WI38 (cell line): ENCODE results near the gene PRRX2.

Experiments
- H3K4me3 ChIP-seq: 2 replicates; pipeline ENCODE4 v1.5.1; 2011; ENCODE audit warnings: low read depth, mild to moderate bottlenecking, control low read depth, low read length
- TF ChIP-seq, protein P1 (sequence below): IDR thresholded peaks from 2 replicates; pipeline ENCODE4 v1.5.1; 2012; ENCODE audit warnings: low read depth, mild to moderate bottlenecking, control low read depth, low read length

Gene PRRX2

DNA sequence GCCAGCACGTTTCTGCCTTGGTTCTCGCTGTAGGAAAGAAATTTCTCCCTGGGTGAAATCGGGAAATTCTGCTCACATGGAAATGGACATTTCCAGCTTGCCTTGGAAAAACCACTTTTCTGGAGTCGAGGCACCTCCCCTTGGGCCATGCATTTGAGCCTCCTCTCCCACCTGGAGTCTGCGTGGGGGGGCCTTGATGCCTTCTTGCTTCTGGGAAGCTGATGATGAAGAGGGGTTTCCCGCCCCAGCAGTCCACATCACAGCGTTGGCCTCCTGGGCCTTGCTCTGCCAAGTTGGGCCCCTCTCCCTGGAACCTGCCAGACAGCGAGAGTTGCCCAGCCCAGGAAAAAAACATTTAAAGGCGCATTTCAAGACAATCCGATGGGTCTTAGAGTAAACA, 21.7 kb upstream of the PRRX2 start:
- no peak overlapping the region for H3K4me3 ChIP-seq
- TF ChIP-seq, protein P1, sequence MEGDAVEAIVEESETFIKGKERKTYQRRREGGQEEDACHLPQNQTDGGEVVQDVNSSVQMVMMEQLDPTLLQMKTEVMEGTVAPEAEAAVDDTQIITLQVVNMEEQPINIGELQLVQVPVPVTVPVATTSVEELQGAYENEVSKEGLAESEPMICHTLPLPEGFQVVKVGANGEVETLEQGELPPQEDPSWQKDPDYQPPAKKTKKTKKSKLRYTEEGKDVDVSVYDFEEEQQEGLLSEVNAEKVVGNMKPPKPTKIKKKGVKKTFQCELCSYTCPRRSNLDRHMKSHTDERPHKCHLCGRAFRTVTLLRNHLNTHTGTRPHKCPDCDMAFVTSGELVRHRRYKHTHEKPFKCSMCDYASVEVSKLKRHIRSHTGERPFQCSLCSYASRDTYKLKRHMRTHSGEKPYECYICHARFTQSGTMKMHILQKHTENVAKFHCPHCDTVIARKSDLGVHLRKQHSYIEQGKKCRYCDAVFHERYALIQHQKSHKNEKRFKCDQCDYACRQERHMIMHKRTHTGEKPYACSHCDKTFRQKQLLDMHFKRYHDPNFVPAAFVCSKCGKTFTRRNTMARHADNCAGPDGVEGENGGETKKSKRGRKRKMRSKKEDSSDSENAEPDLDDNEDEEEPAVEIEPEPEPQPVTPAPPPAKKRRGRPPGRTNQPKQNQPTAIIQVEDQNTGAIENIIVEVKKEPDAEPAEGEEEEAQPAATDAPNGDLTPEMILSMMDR: no peak

DNA sequence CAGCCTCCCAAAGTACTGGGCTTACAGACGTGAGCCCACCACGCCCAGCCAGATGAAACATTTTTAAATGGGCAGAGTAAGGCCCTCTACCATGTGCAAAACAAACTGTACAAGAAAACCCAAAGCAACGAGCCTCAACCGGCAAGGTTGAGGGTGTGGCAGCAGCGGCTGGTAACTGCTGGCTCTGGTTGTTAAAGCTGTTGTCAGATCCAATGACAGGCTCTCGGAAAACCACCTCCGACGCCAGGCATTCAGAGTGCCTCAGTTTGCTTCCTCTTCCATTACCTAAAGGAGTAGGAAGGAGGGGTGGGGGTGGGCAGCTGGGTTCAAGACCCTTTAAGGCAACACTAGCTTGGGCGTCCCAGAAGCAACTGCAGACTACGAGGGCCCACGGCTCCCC, 21.1 kb upstream of the PRRX2 start:
- TF ChIP-seq, protein P1: no peak
- no peak overlapping the region for H3K4me3 ChIP-seq

DNA sequence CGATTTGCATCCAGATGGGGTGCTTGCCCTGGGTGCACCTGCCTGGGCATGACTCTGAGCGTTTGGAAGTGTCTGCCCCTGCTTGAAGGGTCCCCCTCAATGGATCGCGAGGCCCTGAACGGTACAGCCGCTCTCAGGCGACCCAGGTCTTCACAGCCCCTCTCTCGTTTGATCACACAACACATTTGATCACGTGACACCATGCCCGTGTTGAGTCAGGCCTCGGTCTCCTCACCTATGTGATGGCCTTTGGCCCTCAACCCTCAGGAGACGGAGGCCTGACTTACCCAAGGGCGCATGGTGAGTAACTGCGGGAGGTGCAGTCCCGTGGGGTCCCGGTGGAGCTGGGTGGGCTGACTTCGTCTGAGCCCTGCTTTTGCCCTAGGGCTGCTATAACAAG, 20.5 kb upstream of the PRRX2 start:
- H3K4me3 ChIP-seq: no peak overlapping the region
- TF ChIP-seq, protein P1: no peak

DNA sequence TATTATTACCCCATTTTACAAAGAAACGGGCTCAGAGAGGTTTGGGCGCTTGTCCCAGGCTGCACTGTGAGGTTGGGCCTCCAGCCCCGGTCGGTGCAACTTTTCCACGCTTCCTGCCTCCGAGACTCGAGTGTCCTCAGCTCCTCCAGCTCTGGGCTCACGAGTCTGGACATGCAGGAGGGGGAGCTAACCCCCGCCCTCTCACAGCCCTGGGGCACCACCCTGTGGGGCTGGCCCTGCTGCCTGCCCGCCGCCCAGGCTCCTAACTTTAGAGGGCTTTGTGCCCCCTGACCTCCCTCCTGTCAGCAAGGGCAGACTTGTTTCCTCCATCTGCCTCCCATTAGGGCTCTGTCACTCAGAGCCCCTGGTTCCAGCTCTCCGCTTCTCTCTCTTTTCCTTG, 19.2 kb upstream of the PRRX2 start:
- TF ChIP-seq, protein P1: no peak
- H3K4me3 ChIP-seq: no peak overlapping the region

DNA sequence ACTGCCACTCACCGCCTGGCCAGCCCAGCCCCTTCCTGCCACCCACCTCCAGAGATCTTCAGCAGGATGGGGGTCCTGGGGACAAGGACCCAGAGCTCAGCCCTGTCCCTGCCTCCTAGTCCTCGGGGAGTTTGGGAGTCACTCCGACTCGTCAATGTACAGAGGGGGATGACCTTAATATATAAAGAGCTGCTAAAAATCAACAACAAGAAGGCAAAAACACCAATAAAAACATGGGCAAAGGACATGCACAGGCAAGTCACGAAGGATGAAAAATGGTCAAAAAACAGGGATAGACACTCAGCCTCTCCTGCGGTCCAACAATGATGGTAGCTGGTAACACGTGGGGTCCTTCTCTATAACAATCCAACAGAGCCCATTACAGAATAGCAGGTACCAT, 18.8 kb upstream of the PRRX2 start:
- TF ChIP-seq, protein P1: no peak
- no peak overlapping the region for H3K4me3 ChIP-seq

DNA sequence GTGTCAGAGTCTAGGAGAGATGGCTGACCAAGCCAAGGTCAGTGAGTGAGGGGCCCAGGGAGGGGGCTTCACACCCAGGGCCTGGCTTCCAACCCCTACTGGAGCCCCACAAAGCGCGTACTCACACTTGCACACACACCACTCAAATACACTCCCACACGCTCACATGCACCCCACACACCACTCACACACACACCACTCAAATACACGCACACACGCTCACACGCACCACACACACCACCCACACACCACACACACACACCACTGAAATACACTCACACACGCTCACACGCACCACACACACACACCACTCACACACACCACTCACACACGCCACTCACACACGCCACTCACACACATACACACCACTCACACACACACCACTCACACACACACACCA, 17.8 kb upstream of the PRRX2 start:
- TF ChIP-seq, protein P1: no peak
- no peak overlapping the region for H3K4me3 ChIP-seq

DNA sequence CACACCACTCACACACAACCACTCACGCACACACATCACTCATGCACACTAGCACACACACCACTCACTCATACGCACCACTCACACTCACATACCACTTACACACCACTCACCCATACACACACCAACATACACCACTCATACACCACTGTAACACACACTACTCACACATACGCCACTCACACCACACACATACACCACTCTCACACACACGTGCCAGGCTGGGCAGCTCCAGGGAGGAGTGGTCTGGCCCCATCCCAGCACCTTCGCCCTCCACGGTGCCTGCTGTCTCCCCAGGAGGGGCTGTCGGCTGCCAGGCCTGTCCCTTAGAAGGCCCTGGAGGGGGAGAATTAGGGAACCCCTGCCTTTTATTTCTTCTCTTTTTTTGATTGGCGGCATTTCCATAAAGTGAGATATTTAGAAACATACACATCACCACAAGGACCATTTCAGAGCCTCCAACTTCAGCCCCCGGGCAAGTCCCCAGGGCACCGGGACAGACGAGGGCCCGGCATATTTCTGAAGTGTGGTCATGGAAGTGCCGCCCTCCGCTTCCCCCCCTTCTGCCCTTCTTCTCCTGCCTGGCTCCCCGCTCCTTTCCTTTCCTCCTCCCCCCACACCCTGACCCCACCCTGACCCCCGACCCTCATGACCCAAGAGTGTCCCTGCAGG, 17.2 kb upstream of the PRRX2 start:
- TF ChIP-seq, protein P1: no peak

More for the DNA sequence above, 17.2 kb upstream of the PRRX2 start:
- no peak overlapping the region for H3K4me3 ChIP-seq
